ENCODE results near the gene TRPC6. TPM values are rescaled to one million over a fixed set of nuclear protein-coding genes. Genes with fewer than 3 reads are reported as not detected.

The TRPC6 gene
- total RNA-seq, 4 donors from 2014 or later, result 3.9 to 7.3 (median 6.0) TPM

- TF ChIP-seq CTCF (IDR thresholded peaks at IDR 0.05) (no peak), POLR2A (IDR thresholded peaks at IDR 0.05) (no peak)
- DNase-seq (ENCODE audit: low spot score in 2 of 2), result no peak
- no peak overlapping the region for H3K4me3 ChIP-seq (ENCODE audit: low read depth, poor library complexity, severe bottlenecking)
- intact Hi-C loops (cut with DNase I; ENCODE audit: low total_unique reads), result no loop called here
- WGBS, 2 donors, result 56 to 67% methylated on average over 1 of the region's 1 CpG
Observed at GRCh38 chr11:101498891-101499290, 84.9 kb downstream of the TRPC6 start.

- TF ChIP-seq POLR2A (IDR thresholded peaks at IDR 0.05) (no peak), CTCF (IDR thresholded peaks at IDR 0.05) (no peak)
- no peak overlapping the region for H3K4me3 ChIP-seq (ENCODE audit: low read depth, poor library complexity, severe bottlenecking)
- intact Hi-C loops (cut with DNase I; ENCODE audit: low total_unique reads), result no loop called here
- no peak for DNase-seq (ENCODE audit: low spot score in 2 of 2)
- WGBS, 2 donors, result 36 to 51% methylated on average over 5 of the region's 5 CpGs
Observed at GRCh38 chr11:101497291-101497690, 86.5 kb downstream of the TRPC6 start.

GRCh38 chr11:101487775-101488174 lies 96.0 kb downstream of the TRPC6 start:
- intact Hi-C loops (cut with DNase I; ENCODE audit: low total_unique reads), result no loop called here
- no peak for DNase-seq (ENCODE audit: low spot score in 2 of 2)
- no peak for TF ChIP-seq POLR2A (IDR thresholded peaks at IDR 0.05)
- TF ChIP-seq CTCF (IDR thresholded peaks at IDR 0.05), result no peak
- no peak overlapping the region for H3K4me3 ChIP-seq (ENCODE audit: low read depth, poor library complexity, severe bottlenecking)
- WGBS, 2 donors, result 44 to 66% methylated on average over 2 of the region's 2 CpGs

- intact Hi-C loops (cut with DNase I; ENCODE audit: low total_unique reads), result no loop called here
- TF ChIP-seq CTCF (IDR thresholded peaks at IDR 0.05) (no peak), POLR2A (IDR thresholded peaks at IDR 0.05) (no peak)
- H3K4me3 ChIP-seq (ENCODE audit: low read depth, poor library complexity, severe bottlenecking), result no peak overlapping the region
- no peak for DNase-seq (ENCODE audit: low spot score in 2 of 2)
- 73 to 96% methylated on average over 4 of the region's 4 CpGs for WGBS, 2 donors
Observed at GRCh38 chr11:101482556-101483124, 101.2 kb downstream of the TRPC6 start.

GRCh38 chr11:101478587-101479369 lies 105.0 kb downstream of the TRPC6 start:
- no peak for DNase-seq (ENCODE audit: low spot score in 2 of 2)
- WGBS, 2 donors, result 50 to 51% methylated on average over 13 of the region's 13 CpGs
- intact Hi-C loops (cut with DNase I; ENCODE audit: low total_unique reads), result no loop called here

More at GRCh38 chr11:101478587-101479369, 105.0 kb downstream of the TRPC6 start:
- no peak overlapping the region for H3K4me3 ChIP-seq (ENCODE audit: low read depth, poor library complexity, severe bottlenecking)
- TF ChIP-seq CTCF (IDR thresholded peaks at IDR 0.05), result no peak
- no peak for TF ChIP-seq POLR2A (IDR thresholded peaks at IDR 0.05)

Data from lower leg skin (tissue), 4 donors.